ENCODE measurements around the gene TRIM47. TPM values are rescaled to one million over a fixed set of nuclear protein-coding genes. Genes with fewer than 3 reads are reported as not detected.
A peak's percentile ranks its signal among the peaks of the same experiment; 100 is the strongest.

The TRIM47 gene
- total RNA-seq, 2 donors from 2014 or later: 33.7 to 71.5 TPM

- TF ChIP-seq CTCF (IDR thresholded peaks at IDR 0.05): no peak
- DNase-seq: no peak
- Histone ChIP-seq H3K9ac (ENCODE audit: low read depth in 2 of 2, low read length in 2 of 2) (peak overlapping the region in 1 of 2 donors; percentile 1), H3K36me3 (peaks cover 32% of the 10 kb centered on the region), H3K4me1 (peaks cover 34% of the 10 kb centered on the region), H3K4me3 (no peak overlapping the region), H3K27me3 (no peaks in the 10 kb centered on the region), H3K9me3 (no peaks in the 10 kb centered on the region), H3K27ac (no peak overlapping the region)
- intact Hi-C loops (cut with DNase I): no loop called here
Observed at GRCh38 chr17:75849279-75849646, 29.1 kb downstream of the TRIM47 start.

- no peak overlapping the region for H3K27ac ChIP-seq
- intact Hi-C loops (cut with DNase I): no loop called here
- no peak overlapping the region for H3K4me3 ChIP-seq
- peak; percentile 93 for DNase-seq
- no peaks in the 10 kb centered on the region for H3K9me3 ChIP-seq
- no peaks in the 10 kb centered on the region for H3K27me3 ChIP-seq
- peaks cover 28% of the 10 kb centered on the region for H3K4me1 ChIP-seq
- H3K36me3 ChIP-seq: peaks cover 32% of the 10 kb centered on the region
- H3K9ac ChIP-seq (ENCODE audit: low read depth in 2 of 2, low read length in 2 of 2): peak overlapping the region in 1 of 2 donors; percentile 1
- TF ChIP-seq CTCF (IDR thresholded peaks at IDR 0.05): peak; percentile 68
Observed at GRCh38 chr17:75848523-75849278, 29.7 kb downstream of the TRIM47 start.

- H3K4me1 ChIP-seq: peaks cover 23% of the 10 kb centered on the region
- H3K9ac ChIP-seq (ENCODE audit: low read depth in 2 of 2, low read length in 2 of 2): no peak overlapping the region
- no peak overlapping the region for H3K4me3 ChIP-seq
- DNase-seq: no peak
- intact Hi-C loops (cut with DNase I): no loop called here
- no peak for TF ChIP-seq CTCF (IDR thresholded peaks at IDR 0.05)
- H3K36me3 ChIP-seq: peaks cover 32% of the 10 kb centered on the region
- H3K27me3 ChIP-seq: no peaks in the 10 kb centered on the region
- no peaks in the 10 kb centered on the region for H3K9me3 ChIP-seq
- H3K27ac ChIP-seq: no peak overlapping the region
Observed at GRCh38 chr17:75847614-75848522, 30.5 kb downstream of the TRIM47 start.

GRCh38 chr17:75846692-75847613 lies 31.4 kb downstream of the TRIM47 start:
- peak overlapping the region; percentile 72 for H3K27ac ChIP-seq

More at GRCh38 chr17:75846692-75847613, 31.4 kb downstream of the TRIM47 start:
- H3K9me3 ChIP-seq: no peaks in the 10 kb centered on the region
- no peak for DNase-seq
- H3K27me3 ChIP-seq: no peaks in the 10 kb centered on the region
- TF ChIP-seq CTCF (IDR thresholded peaks at IDR 0.05): no peak
- peak overlapping the region; percentile 50 to 67 for H3K9ac ChIP-seq (ENCODE audit: low read depth in 2 of 2, low read length in 2 of 2)
- H3K4me1 ChIP-seq: peaks cover 23% of the 10 kb centered on the region
- intact Hi-C loops (cut with DNase I): no loop called here
- H3K4me3 ChIP-seq: peak overlapping the region; percentile 17
- peaks cover 32% of the 10 kb centered on the region for H3K36me3 ChIP-seq

All from colonic mucosa (tissue), 4 donors.